GM04504 (cell line): ENCODE results near the gene DUXB.

Experiments used
- DNase-seq: peaks from one replicate; pipeline ENCODE4 v3.0.0-alpha.2; 2012; ENCODE audit warnings: low read depth

Gene DUXB, protein sequence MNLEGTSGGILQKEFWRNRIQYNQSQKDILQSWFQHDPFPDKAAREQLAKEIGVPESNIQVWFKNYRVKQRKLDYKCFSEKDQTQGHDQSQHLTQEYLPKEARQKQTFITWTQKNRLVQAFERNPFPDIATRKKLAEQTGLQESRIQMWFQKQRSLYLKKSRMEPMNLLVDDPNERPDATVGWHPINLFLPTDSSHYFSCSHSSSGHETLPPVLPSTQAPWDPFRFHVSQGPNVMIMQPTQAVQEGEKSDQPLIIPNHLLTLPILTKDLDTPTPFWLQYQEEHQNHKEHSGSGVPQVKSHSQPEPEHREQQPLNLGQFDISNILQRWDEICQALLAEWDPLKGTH

DNA sequence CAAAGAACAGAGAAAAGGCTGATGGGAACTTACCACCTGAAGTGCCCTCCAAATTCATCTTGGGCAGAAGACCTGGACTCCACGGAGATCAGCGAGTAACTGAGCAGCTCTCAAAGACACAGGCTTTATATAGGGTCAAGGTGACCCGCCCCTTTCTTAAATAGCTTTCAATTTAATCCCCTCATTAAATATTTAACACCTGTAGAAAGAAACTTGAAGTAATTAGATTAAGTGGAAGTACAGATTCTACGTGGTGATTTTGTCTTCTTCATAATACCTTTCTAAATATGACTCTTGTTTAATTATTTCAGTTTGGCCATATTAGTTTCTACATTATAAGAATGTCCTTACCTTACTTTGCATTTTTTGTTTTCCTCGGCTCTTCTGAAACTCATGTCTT is at the start of gene DUXB:
TSS of gene DUXB (minus strand) at position 101 of the 400 bp plus-strand sequence. CDS start at position 58, 43 bp downstream.
- no peak for DNase-seq

DNA sequence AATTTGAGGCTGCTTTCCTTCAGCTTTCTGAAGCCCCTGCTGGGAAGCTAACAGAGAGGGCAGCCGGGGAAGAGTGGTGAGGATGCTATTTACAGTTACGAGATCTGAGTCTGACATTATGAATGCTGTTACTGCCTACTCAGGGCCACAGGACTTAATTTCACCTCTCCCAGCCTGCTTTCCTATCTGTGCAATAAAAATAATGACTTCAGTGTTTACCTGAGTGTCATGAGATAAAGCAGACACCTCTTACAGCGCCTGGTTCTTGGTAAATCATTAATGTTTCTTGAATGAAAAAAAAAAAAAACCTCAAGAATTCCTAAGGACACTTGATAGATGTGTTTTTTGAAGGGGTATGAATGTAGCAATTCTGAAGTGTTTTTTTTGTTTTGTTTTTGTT is 49.3 kb upstream of the DUXB start:
- no peak for DNase-seq

DNA sequence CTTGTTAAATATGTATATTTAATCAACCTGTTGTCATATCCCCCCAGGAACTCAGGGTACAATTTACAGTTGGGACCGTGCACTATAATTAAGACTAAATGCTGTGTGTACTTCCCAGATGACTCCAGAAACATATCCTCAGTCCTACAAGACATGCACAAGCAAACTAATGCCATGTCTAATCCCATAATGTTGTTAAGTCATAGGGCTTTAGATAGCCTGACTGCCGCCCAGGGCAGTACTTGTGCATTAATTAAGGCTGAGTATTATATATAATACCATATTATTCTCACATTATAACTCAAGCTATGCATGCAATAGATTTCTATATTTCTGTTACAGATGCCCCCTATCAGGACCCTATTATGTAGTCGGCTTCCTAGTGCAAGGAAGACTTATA is 45.1 kb upstream of the DUXB start:
- DNase-seq, result no peak

DNA sequence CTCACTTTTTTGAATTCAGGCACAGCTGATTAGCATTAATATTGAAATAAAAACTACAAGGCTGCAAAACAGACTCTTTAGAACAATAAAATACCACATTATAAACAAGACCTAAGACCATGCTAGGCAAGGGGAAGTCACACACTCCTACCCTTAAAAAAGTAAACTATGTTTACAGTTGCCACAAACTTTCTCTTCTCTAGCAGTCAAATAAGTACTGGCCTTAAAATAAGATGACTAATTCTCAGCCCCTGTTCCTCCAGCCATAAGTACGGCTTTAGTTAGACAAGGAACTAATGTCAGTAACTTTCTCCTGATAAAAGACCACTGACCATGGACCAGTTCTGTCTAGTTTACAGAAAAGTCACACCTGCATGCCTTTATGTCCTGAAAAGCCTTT is 44.6 kb upstream of the DUXB start:
- no peak for DNase-seq

DNA sequence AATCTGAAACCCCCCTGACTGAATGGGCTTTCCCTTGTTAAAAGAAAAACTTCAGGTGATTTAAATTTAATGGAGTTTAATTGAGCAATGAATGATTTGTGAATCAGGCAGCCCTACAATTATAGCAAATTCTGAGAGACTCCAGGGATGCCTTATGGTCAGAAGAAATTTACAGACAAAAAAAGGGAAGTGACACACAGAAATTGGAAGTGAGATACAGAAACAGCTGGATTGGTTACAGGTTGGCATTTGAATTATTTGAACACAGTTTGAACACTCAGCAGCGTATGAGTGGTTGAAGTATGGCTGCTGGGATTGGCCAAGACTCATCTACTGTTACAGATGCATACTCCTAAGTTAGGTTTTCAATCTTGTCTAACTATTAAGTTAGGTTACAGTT is 44.0 kb upstream of the DUXB start:
- no peak for DNase-seq

DNA sequence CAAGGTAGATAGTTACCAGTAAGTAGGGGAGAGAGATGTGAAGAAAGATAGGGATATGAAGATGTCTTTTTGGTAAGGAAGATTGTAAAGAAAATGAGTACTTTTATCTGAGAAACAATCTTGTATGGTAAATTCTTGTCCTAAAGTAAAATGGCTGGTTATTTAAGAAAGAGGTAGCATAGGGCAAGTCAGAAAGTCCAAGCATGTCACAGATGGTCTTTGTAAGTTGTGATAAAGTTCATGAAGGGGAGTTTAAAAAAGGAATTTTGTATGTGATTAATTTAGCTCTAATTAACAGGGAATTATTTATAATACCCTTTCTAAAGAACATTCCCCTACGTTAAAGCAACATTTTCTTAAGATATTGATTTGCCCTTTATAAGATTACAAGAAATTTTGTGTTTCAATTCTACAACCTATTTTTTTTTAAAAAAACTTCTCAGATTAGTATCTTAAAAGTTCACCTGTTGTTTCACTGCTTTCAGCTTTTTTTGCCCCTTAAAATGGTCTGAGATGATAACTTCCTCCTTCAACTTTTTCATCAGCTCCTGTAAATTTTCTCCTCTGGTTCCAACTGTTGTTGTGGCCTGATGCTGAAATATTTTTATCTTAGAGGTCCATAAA is 41.3 kb upstream of the DUXB start:
- DNase-seq, result no peak

DNA sequence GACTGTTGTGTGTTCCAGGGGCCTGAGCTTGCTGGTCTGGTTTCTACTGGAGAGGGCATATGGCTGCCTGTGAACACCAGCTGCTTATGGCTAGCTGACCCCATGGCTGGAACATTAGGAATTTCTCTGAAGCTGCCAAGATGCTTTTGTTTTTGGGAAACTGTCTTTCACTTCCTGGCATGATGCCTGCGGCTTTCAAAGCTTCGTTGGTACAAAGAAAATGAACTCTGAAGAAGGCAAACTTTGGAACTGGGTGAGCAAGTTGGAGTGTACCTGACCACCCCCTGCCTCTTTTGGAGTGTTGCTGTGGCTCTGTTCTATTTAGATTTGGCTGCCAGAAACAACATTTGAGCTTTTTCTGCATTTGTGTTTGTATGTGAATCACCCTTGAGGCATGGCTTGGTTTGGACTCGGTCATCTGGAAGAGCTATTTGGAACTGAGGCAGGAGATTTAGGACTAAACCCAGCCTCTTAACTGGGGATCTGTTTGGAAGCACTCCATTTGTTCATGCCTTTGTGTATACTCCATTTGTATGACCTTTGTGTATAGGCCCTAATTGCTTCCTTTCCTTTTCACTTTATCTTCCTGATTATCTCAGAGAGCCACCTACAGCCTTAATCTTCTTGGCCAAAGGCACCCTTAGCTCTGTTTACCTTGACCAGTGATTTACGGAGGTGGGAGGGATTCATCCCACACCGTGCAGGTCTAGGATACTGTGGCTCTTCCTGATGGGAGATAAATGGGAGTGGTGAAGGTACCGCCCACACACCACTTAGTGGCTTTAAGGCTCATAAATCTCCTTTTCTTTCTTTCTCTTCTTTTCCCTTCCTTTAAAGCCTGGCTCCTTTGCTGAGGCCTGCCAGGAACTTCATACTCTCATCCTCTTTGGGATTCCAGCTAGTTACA is 32.3 kb upstream of the DUXB start:
- DNase-seq, result peak; percentile 43

DNA sequence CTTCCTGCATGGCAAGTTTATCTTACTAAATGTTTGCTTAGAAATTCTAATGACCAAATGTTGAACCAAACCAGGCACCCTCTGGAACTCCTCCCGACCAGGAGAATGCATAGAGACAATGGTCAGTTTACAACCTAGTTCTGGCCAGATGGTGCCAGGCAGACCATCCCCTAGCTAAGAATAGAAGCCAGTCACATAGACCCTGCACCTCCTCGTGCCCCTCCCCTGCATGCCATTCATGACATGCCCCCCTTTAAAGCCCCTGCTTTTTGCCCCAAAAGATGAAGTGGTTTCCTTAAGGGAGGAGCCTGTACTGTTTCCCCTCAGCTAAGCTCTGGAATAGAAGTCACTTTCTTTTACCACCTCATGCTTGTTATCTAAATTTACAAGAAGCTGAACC is 31.6 kb upstream of the DUXB start:
- DNase-seq, result no peak

DNA sequence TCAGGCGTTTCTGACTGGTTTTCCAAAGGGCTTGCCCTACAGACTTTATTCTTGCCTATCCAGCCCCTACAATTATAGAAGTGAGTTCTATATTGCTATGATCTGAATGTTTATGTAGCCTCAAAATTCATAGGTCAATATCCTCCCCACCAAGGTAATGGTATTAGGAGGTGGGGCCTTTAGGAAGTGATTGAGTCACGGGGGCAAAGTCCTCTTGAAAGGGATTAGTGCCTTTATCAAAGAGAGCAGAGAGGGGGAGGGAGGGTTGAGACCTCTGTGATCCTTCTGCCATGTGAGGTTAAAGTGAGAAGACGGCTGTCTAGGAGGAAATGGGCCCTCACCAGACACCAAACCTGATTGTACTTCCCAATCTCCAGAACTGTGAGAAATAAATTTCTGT is 26.0 kb upstream of the DUXB start:
- DNase-seq, result no peak

DNA sequence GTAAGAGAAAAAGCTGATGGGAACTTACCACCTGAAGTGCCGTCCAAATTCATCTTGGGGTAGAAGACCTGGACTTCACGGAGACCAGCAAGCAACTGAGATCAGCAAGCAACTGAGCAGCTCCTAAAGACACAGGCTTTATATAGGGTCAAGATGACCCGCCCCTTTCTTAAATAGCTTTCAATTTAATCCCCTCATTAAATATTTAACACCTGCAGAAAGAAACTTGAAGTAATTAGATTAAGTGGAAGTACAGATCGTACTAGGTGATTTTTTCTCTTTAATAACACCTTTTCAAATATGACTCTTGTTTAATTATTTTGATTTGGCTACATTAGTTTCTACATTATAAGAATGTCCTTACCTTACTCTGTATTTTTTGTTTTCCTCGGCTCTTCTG is 25.1 kb upstream of the DUXB start, which contains the start of gene CPHXL:
TSS of gene CPHXL (minus strand) at position 101 of the 400 bp plus-strand sequence. CDS start at position 53, 48 bp downstream.
- DNase-seq, result no peak

DNA sequence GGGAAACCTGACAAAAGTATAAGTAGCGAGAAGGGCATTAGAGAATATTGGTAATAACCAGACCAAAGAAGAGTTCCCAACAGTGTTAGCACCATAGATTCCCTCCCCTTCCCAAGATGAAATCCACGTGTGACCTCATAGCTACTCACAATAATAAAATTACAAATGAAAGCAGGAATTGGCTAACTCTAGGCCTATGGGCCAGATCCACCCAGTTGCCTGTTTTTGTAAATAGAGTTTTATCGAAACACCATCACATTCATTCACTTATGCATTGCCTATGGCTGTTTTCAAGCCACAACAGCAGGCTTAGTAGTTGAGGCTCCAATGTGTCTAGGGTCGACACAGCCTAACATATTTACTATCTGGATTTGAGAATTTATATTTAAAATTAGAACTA is 17.2 kb upstream of the DUXB start:
- DNase-seq, result no peak

DNA sequence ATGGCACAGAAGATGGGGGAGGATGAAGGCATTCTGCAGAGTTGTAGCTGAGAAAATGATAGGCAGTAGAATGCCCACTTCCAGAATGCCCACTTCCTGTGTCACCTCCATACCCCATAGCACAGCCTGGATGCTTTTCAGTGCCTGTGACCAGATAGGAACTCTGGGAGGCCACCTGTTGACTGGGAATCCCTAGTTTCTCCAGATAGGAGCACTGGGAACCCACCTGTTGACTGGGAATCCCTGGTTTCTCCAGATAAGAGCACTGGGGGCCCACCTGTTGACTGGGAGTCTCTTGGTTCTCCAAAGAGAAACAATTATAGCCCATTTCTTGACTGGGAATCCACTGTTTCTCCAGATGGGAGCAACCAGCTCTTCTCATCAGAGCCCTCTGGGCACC is 13.4 kb upstream of the DUXB start:
- no peak for DNase-seq

DNA sequence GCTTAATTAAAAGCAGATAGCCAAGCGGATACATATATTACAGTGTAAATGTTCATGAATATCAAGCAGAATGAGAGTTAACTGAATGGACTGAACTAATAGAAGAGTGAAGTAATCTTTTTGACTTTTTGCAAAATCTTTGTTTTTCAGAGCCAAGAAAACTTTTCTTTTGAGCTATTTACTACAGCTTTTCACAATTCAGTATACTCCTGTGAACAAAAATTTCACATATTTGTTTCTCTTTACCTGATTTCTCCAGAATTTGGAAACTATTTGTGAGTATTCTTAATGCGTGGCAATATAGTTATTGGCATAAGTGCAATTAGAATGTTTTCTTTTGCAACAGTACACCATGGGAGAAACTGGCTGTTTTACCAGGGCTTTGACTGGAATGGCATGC is 9.1 kb upstream of the DUXB start:
- DNase-seq, result no peak

DNA sequence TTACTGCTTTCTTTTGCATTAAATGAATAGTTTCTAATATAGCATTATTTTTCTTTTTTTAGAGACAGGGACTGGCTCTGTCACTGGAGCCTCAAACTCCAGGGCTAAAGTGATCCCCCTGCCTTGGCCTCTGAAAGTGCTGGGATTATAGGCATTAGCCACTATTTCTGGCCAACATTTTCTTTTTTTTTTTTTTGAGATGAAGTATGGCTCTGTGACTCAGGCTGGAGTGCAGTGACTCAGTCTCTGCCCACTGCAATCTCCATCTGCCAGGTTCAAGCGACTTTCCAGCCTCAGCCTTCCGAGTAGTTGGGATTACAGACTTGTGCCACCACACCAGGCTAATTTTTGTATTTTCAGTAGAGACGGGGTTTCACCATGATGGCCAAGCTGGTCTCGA is 2.0 kb upstream of the DUXB start:
- DNase-seq, result no peak

DNA sequence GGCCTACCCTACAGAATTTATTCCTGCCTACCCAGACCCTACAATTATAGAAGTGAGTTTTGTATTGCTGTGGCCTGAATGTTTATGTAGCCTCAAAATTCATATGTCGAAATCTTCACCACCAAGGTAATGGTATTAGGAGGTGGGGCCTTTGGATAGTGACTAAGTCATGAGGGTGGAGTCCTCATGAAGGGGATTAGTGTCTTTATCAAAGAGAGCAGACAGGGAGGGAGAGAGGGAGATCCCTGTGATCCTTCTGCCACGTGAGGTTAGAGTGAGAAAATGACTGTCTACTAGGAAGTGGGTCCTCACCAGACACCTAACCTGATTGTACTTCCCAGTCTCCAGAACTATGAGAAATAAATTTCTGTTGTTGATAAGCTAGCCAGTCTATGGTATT is 981 bp upstream of the DUXB start:
- DNase-seq, result no peak

DNA sequence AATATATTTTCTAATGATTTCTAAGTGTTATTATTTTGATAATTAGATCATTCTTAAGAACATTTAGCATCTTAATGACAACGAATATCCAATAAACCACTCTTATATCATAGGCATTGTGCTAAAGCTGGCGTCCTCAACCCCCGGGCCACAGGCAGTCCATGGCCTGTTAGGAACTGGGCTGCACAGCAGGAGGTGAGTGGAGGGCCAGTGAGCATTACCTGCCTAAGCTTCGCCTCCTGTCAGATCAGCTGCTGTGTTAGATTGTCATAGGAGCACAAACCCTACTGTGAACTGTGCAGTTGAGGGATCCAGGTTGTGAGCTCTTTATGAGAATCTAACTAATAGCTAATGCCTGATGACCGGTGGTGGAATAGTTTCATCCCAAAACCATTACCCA is 3.7 kb downstream of the DUXB start:
- DNase-seq, result no peak

DNA sequence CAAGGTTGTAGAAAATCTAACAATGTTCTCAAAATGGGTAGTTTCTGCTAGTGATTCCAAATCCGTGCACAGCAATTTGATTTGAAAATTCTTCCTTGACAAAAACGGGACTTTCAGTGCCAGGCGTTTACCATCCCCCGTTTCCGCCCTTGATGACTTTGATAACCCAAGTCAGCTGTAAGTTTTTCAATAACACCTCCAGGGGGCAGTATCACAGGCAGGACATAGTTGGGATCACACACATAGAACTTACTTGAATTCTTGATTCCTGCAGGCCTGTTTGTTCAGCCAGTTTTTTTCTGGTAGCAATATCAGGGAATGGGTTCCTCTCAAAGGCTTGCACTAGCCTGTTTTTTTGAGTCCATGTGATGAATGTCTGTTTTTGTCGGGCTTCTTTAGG is 5.6 kb downstream of the DUXB start:
- DNase-seq, result no peak

DNA sequence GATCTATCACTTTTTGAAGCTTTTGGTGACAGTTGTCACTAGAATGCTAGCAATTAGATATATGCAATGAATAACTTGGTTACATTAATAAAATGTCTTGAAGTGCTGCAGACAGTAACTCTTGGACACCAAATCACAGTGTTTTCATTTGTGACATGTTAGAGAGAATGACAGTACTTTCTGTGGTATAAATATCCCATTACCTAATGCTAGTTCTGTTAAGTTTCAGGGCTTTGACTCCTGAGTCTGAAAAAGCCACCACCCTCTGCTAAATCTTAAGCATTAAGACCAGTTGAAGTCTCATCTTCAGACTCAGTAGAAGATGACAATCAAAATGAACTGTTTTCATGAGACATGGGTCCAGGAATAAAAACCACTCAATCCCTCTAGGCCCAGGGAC is 13.9 kb downstream of the DUXB start:
- no peak for DNase-seq

DNA sequence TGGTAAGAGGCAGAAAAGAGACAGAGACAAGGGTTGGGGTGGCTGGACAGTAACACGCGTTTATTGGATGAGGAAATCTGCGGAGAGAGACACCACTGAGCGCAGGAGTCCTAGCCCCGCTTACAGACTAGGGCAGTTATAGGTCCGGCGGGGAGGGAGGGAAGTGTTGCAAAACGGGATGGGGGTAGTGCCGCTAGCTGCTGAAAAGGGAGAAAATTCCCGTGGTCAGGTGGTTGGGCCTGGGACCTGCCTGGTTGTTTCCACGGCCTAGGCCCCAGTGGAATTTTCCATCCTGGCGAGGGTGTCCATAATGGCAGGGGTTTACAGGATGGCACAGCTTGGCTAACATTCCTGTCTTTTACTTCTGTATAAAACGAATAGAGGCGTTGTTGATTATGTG is 19.0 kb downstream of the DUXB start:
- DNase-seq, result no peak

DNA sequence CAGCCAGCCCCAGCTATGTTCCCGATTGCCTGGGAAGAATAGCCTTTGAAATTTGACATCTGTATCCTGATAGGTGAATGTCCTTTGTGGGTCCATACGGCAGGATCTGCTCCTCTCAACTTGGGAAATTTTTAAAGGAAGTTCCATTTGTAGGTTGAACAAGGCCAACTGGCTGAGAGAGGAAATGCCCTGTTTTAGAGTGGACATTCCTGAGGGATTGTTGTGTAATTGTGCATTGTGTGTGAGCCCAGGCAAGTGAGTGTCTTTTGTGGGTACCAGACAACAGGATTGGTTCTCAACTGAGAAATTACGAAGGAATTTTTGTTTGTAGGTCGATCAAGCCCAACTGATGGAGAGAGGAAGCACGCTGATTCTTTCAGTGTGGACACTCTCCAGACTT is 21.9 kb downstream of the DUXB start:
- DNase-seq, result no peak

DNA sequence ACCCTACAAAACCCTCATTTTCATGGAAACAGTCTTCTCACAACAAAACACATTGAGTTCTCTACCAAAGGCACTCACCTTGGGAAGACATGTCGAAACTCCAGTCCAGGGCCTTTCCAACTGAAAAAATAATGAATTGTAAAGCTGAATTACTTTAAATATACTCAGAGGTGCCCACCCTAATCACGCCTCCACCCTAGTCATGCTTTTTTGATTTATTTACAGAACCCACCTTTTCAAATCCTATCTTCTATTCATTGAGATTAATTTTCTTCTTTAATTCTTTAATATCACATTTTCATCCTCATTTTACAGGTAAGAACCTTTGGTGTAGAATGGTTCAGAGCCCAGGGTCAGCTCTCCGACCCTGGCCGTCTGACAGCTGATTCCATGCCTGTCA is 24.4 kb downstream of the DUXB start, which contains the start of gene CPHXL2:
TSS of gene CPHXL2 (minus strand) at position 101 of the 400 bp plus-strand sequence. CDS start at position 91, 10 bp downstream.
- no peak for DNase-seq

DNA sequence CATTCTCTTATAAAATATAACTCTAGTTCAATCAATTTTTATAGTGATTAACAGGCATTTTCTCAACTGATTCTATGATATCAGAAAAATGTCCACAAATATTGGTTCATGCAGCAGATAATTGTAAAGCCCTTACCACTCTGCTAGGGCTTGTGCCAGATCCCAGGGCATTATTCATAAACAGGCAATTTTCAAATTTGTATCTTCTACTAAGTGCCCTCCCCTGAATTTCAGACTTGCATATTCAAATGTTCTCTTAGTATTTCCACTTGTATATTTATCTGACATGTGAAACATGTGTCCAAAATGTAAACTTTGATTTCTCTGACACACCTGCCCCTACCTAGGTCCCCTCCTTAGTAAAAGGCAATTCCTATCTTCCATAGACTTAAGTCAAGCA is 33.8 kb downstream of the DUXB start:
- no peak for DNase-seq
